Activated CD8-positive, alpha-beta memory T cell treated with anti-CD3 and anti-CD28 coated beads, Interleukin-2, amount 50 U/mL, for 1 hour (primary cell): ENCODE measurements around the gene GDF2.

Experiments used
- DNase-seq: peaks from one replicate; pipeline ENCODE4 v3.0.0-alpha.2; 2020; ENCODE audit errors: extremely low read depth

GDF2 gene

DNA sequence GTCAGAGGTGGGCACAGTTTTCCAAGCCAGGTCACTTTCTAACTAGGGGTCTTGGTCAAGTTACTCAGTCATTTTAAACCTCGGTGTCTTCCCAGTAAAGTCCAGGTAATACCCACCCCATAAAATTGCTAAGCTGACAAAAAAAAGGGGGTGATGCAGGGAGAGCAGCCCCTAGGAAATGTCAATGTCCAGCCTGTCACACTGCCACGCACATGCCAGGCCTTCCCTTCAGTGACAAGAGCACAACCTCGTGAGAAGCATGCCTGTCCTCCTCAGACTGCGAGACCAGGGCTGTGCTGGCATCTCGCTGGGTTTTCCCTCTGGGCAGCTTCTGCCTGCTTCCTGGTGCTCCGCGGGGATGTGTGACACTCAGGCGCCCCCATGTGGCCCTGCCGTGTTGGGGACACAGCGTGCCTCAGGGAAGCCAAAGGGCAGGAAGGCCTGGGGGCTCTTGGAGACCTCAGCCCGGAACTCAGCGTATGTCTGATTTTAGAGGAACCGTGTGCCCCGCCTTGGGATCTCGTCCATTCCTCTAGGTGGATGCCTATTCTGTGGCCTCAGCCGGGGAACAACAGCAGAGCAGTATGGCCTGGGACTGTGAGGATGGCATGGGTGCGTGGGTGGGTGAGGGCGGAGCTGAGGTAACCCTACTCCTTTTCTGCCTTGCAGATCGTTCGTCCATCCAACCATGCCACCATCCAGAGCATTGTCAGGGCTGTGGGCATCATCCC, 10.2 kb upstream of the GDF2 start:
- DNase-seq = peak; percentile 61

DNA sequence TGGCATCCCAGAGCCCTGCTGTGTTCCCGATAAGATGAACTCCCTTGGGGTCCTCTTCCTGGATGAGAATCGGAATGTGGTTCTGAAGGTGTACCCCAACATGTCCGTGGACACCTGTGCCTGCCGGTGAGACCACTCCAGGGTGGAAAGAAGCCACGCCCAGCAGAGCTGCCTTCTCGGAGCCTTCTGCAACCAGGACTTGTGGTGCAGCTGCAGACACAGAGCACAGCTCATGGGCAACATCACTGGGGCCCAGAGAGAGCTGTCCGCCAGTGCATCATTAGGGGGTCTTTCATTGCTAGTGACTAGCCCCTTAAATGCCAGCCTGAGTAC, 9.6 kb upstream of the GDF2 start:
- no peak for DNase-seq

- no peak for DNase-seq
These were observed 7.8 kb upstream of the GDF2 start for GRCh38 chr10:47314416-47314970.

- no peak for DNase-seq
These were observed 6.8 kb upstream of the GDF2 start for GRCh38 chr10:47315421-47315820.

DNA sequence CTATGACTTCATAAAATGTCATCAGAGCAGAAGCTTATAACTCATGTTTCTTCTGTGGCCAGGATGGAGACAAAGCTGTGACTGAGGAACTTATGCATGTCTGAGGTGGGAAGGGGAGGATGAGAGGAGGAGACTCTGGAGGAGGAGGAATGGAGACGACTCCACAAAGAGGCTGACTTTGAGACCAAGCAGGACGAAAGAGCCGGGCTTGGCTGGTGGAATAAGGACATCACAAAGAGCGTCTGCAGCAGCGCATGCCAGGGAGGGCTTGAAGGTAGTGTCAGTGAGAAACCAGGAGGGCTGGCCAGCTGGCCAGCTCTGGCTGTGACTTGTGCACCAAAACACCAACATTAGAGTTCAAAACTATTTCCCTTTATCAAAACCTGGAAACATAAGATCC, 6.1 kb upstream of the GDF2 start:
- DNase-seq = no peak

GRCh38 chr10:47317251-47317650, 5.0 kb upstream of the GDF2 start:
- no peak for DNase-seq

GRCh38 chr10:47318706-47319105, 3.5 kb upstream of the GDF2 start:
- DNase-seq = no peak

DNA sequence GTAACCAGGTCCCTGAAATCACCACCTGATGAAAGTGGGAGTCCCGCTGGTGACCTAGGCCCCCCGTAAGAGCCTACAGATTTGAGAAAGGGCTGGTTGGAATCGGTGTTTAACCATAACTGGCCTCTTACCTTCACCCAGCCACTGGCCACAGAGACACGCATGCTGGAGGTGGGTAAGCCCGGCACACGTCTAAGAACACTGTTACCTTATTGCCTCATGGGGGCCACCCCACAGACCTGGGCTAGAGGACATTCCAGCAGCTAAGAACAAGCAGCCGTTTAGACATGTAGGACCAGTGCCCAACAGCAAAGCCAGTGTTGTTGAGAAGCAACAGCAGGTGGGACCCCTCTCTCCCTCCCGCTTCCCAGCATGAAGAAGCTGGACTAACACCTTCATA, 2.5 kb upstream of the GDF2 start:
- DNase-seq = no peak

DNA sequence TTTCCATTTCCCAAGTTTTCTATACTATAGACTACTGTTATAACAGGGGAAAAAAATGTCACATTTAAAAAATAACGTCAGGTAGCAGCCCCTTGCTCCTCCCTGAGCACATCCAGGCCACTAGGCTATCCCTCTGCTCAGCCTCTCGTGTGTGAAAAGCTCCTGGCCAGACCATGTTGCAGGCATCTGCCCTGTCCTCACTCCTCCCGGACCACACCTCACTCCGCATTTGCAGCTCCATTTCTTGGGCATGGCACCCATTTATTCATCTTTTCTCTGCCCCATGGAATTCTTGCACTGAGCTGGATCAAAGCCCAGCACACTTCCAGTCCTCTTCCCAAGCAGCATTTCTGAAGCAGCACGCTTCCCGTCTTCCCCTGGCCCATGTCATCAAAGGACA, 1.4 kb upstream of the GDF2 start:
- DNase-seq = no peak

DNA sequence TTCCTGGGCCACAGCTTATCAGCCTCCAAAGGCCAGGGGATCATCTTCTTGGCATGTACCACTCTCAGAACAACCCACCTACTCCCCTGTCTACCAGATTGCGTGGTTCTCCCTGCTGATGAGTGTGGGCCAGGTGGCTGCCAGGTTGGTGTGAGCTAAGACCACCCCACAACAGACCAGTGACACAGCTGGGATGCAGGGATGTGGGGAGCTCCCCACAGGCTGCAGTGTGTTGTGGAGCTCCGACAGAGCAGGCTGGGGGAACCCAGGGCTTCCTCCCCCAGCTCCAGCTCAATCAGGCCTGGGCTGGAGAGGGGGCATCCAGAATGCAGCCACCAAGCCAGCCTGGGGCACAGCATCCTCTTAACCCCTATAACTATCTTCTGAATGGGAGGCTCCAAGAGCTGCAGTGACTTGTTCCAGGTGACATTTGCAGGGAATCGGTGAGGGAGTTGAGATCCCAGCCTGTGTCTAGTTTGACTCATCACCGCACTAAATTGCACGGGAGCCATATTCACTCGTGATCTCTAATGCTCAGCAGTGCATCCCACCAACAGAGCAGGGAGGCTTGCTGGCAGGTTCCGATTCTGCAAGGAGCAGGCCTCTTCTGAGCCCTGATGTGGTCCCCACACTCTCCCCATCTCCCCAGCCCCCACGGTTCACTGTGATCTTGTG, 596 bp upstream of the GDF2 start:
- no peak for DNase-seq

GRCh38 chr10:47323087-47323486, 833 bp downstream of the GDF2 start:
- DNase-seq = no peak

GRCh38 chr10:47323636-47324296, 1.5 kb downstream of the GDF2 start:
- no peak for DNase-seq

GRCh38 chr10:47325303-47326291, 3.3 kb downstream of the GDF2 start:
- DNase-seq = no peak

- DNase-seq = no peak
These were observed 4.2 kb downstream of the GDF2 start for GRCh38 chr10:47326306-47326926.

DNA sequence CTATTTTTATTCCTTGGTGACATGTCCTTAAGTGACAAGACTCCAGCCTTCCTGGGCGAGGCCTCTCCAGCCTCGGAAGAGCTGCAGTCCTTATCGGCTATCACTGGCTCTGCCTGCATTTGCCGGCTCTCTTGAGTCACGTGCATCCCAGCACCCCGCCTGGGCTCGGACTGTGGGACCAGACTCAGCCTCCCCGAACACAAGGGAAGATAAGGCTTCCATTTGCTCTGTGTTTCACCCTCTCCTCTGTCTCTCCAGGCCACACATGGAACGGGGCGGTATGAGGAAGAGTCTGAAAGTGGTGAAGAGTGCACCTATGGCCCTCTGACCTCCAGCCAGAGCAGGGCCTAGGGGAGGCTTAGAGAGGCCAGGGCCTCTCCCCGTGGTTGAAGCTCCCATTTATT, 4.7 kb downstream of the GDF2 start:
- no peak for DNase-seq

GRCh38 chr10:47329855-47330254, 7.6 kb downstream of the GDF2 start:
- no peak for DNase-seq

DNA sequence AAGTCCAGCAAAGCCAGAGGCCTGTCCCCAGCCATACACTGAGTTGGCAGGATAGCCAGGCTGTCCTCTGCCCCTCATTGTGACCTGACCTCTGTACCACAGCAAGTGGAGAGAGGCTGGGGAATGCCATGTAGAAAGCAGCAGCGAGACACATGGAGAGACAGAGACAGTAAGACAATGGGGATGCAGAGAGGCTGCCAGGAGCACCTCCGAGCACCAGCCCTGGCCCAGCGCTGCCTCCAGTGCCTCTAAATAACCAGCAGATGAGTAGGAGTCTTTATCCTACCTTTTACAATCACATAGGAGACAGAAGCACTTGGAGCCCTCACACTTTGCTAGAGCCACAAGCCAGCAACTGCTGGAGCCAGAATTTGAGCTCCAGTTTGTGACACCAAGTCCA, 8.1 kb downstream of the GDF2 start:
- DNase-seq = no peak

GRCh38 chr10:47330804-47331203, 8.6 kb downstream of the GDF2 start:
- no peak for DNase-seq

DNA sequence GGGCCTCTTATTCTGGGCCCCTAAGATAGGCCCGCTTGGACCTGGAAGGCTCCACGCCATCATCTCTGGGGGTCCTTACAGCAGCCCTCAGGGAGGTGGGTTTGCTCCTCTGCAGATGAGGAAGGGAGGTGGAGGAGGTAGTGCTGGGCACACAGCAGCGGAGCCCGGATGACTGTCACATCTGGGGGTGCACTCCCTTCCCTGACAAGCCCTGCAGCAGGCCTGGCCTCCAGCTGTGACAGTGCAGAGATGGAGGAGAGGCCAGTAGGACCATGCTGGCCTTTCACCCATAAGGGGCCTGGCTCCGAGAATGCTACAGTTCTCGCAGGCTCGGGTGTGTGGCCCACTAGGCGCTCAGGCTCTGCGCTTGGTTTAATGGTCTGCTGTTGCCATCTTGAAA, 9.2 kb downstream of the GDF2 start:
- no peak for DNase-seq

DNA sequence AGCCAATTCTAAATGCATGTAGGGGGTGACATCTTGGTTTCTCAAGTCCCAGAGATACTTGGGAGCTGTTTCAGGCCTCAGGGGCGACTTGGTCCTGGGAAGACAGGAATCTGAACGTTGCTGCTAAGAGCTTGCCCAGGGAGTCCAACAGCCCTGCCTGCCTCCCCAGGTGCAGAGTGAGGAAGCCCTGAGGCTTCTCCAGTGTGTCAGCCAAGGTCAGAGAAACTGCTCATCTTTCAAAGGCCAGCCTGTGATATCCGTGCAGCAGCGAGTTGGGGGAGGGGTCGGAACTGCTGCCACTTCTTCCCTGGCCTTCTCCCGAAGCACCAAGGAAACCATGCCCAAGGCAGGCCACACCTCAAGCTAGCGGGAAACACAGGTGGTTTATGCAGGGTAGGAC, 9.7 kb downstream of the GDF2 start:
- no peak for DNase-seq

DNA sequence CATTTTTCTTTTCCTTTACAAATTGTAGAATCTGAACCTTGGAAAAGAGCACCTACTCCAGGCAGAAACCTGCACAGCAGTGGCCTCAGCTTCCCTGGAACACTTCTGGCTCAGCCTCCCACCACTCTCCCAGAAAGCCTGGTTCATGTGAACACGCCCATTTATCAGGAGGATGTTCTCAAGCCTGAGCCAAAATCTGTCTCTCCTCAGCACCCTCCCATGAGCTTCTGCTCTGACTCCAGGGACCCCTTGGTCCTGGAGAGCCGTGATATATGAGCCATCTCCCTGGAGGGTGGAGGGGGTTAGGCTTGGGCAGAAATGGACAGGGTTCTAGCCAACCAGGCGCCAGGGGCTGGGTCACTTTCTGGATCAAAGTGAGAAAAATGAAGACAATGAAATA, 10.1 kb downstream of the GDF2 start:
- DNase-seq = no peak
